ENCODE data around the gene DCUN1D3. TPM values are rescaled to one million over a fixed set of nuclear protein-coding genes. Genes with fewer than 3 reads are reported as not detected.

The DCUN1D3 gene
- total RNA-seq, 8 experiments from 2014 or later, result 6.9 to 15.1 (median 11.0) TPM

Other genes with a start within 250 kb of the DCUN1D3 start
- gene ACSM1, start 202.7 kb downstream of the DCUN1D3 start, total RNA-seq, result under 1 TPM in 4 of 8 experiments, not detected in 4; 0.14 to 0.36 (median 0.25) TPM
- gene THUMPD1, start 158.5 kb downstream of the DCUN1D3 start, total RNA-seq, result 10 to 100 TPM; 24.1 to 53.5 (median 40.2) TPM
- 1 to 10 TPM in 4 of 8 experiments, under 1 TPM in 4; 0.23 to 4.5 (median 1.7) TPM for gene ACSM3, start 136.3 kb downstream of the DCUN1D3 start, total RNA-seq
- 10 to 100 TPM; 16.5 to 36.5 (median 24.6) TPM for gene ERI2, start 93.9 kb downstream of the DCUN1D3 start, total RNA-seq
- 10 to 100 TPM in 1 of 8 experiments, 1 to 10 TPM in 7; 2.1 to 16.9 (median 6.4) TPM for gene REXO5, start 93.8 kb downstream of the DCUN1D3 start, total RNA-seq
- 10 to 100 TPM; 22.5 to 71.4 (median 53.2) TPM for gene LYRM1, start 413 bp upstream of the DCUN1D3 start, total RNA-seq

Measured in motor neuron (in vitro differentiated cells).